Activated CD4-positive, alpha-beta memory T cell treated with anti-CD3 and anti-CD28 coated beads, Interleukin-2, amount 10 ng/mL, durations not matched to agents 7 days and 5 days (primary cell): Measurements from ENCODE around the gene NCCRP1. TPM values are rescaled to one million over a fixed set of nuclear protein-coding genes. Genes with fewer than 3 reads are reported as not detected.

ENCODE experiments used
- CTCF ChIA-PET: fragments of 350-600 bp; sonication (Branson Sonifier 250); formaldehyde crosslinking; loops from one replicate; lab custom pipeline; 2021; ENCODE audit warnings: antibody characterized with exemption, inconsistent platforms; lab: Charles Lee
- POLR2A ChIA-PET: fragments of 350-600 bp; sonication (Branson Sonifier 250); formaldehyde crosslinking; loops from one replicate; lab custom pipeline; 2021; ENCODE audit warnings: antibody characterized with exemption; lab: Charles Lee
- DNase-seq: peaks from one replicate; pipeline ENCODE4 v3.0.0-alpha.2; 2020
- H3K27ac Mint-ChIP-seq: one replicate; pipeline ENCODE4 v1.8.0; 2021; ENCODE audit warnings: mild to moderate bottlenecking, mixed read lengths
- H3K27me3 Mint-ChIP-seq: one replicate; pipeline ENCODE4 v1.8.0; 2021; ENCODE audit warnings: mixed read lengths
- H3K36me3 Mint-ChIP-seq: one replicate; pipeline ENCODE4 v1.8.0; 2021; ENCODE audit warnings: low read depth, mixed read lengths
- H3K4me1 Mint-ChIP-seq: one replicate; pipeline ENCODE4 v1.8.0; 2021; ENCODE audit warnings: mixed read lengths
- H3K4me3 Mint-ChIP-seq: one replicate; pipeline ENCODE4 v1.8.0; 2021; ENCODE audit warnings: mild to moderate bottlenecking, mixed read lengths
- H3K9me3 Mint-ChIP-seq: one replicate; pipeline ENCODE4 v1.8.0; 2021; ENCODE audit warnings: mixed read lengths
- total RNA-seq, 2 experiments: library from RNA; stranded (reverse); gene quantifications; one replicate each; pipeline ENCODE4 v1.2.3, GENCODE V29; 2021

The NCCRP1 gene
- total RNA-seq, 2 experiments from 2014 or later: not detected

GRCh38 chr19:39251081-39251480 is 54.3 kb downstream of the NCCRP1 start:
- H3K27ac Mint-ChIP-seq: no peak overlapping the region
- CTCF ChIA-PET: no interaction called here
- peaks cover 4% of the 10 kb centered on the region for H3K4me1 Mint-ChIP-seq

More at GRCh38 chr19:39251081-39251480, 54.3 kb downstream of the NCCRP1 start:
- peaks cover 10% of the 10 kb centered on the region for H3K27me3 Mint-ChIP-seq
- no peak overlapping the region for H3K4me3 Mint-ChIP-seq
- DNase-seq: no peak
- POLR2A ChIA-PET: no interaction called here
- no peaks in the 10 kb centered on the region for H3K9me3 Mint-ChIP-seq
- H3K36me3 Mint-ChIP-seq: no peaks in the 10 kb centered on the region

Other genes with a start within 250 kb of the NCCRP1 start
- under 1 TPM in 1 of 2 experiments, not detected in 1; 0.20 TPM for gene FBXO17, start 221.2 kb upstream of the NCCRP1 start, total RNA-seq
- under 1 TPM in 1 of 2 experiments, not detected in 1; 0.18 TPM for gene FBXO27, start 164.4 kb upstream of the NCCRP1 start, total RNA-seq
- gene ACP7, start 112.6 kb upstream of the NCCRP1 start, total RNA-seq: not detected
- gene PAK4, start 71.2 kb upstream of the NCCRP1 start, total RNA-seq: 10 to 100 TPM; 16.2 to 19.6 TPM
- gene SYCN, start 7.3 kb downstream of the NCCRP1 start, total RNA-seq: not detected
- not detected for gene IFNL3, start 48.0 kb downstream of the NCCRP1 start, total RNA-seq
- gene IFNL4, start 51.9 kb downstream of the NCCRP1 start, total RNA-seq: not detected
- not detected for gene IFNL2, start 71.4 kb downstream of the NCCRP1 start, total RNA-seq
- gene IFNL1, start 99.4 kb downstream of the NCCRP1 start, total RNA-seq: under 1 TPM; 0.38 to 0.43 TPM
- 1 to 10 TPM; 9.2 to 9.3 TPM for gene LRFN1, start 123.9 kb downstream of the NCCRP1 start, total RNA-seq
- gene GMFG, start 139.1 kb downstream of the NCCRP1 start, total RNA-seq: 100 to 1,000 TPM; 705 to 721 TPM
- gene SAMD4B, start 145.5 kb downstream of the NCCRP1 start, total RNA-seq: 10 to 100 TPM; 53.9 to 54.8 TPM
- gene PAF1, start 194.1 kb downstream of the NCCRP1 start, total RNA-seq: 10 to 100 TPM; 44.0 to 47.2 TPM
- 10 to 100 TPM; 32.3 to 34.5 TPM for gene MED29, start 194.4 kb downstream of the NCCRP1 start, total RNA-seq
- gene ZFP36, start 209.9 kb downstream of the NCCRP1 start, total RNA-seq: 100 to 1,000 TPM; 189 to 194 TPM
- 10 to 100 TPM; 82.4 to 93.0 TPM for gene PLEKHG2, start 215.7 kb downstream of the NCCRP1 start, total RNA-seq
- 1,000 to 10,000 TPM; 2,238 to 2,243 TPM for gene RPS16, start 239.0 kb downstream of the NCCRP1 start, total RNA-seq
- 100 to 1,000 TPM; 153 to 159 TPM for gene SUPT5H, start 248.6 kb downstream of the NCCRP1 start, total RNA-seq